Measurements from ENCODE around the gene STX16. TPM values are rescaled to one million over a fixed set of nuclear protein-coding genes. Genes with fewer than 3 reads are reported as not detected.

STX16 gene
- total and polyA plus RNA-seq, 9 of the 15 experiments (the other 6 are each of a cell fraction or from before 2014, with no cell fraction given): 4.4 to 43.5 (median 14.7) TPM

DNA sequence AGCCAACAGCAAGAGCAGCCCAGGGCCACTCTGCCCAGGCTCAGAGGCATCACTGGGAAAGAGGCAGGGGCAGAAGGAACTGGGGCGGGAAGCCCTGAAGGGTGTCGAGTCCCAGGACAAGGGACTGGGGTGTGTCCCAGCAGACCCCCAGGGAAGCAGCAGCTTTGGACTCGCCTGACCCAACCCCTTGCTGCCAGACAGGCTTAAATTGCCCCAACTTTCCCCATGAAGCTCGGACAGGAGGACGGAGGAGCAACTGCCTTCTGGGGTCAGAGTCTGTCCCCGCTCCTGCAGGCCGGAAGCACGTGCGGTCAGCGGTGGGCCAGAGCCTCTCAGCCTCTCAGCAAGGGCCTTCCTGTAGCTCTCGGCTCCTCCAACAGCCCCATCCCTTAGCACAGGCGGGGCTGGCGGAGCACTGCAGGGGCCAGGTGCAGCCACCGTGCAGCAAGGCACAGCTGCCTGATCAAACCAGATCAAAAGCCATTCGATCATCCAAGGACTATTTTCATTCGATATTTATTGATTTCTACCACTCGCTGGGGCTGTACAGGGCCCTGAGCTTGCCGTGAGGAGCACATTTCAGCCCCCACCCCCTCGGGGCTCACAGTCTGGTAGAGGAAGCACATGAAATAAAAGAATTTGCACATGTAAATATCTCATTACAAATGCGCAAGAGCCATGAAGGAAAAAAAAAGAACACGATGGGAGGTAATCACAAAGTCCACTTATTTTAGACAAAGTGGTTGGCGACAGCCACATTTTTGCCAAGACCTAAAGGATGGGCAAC lies 31.8 kb upstream of the STX16 start (continued):
- TF ChIP-seq DACH1 (IDR thresholded peaks at IDR 0.05; ENCODE audit: partially characterized antibody) (no peak), MAX (CRISPR knock-in tag; IDR thresholded peaks at IDR 0.05) (peak; percentile 53; the same call in 1 of the 2 replicates), NR2C2 (CRISPR knock-in tag; IDR thresholded peaks at IDR 0.05) (no peak), NR2C2 (tag; IDR thresholded peaks at IDR 0.05) (no peak)
- TF ChIP-seq, protein P1, sequence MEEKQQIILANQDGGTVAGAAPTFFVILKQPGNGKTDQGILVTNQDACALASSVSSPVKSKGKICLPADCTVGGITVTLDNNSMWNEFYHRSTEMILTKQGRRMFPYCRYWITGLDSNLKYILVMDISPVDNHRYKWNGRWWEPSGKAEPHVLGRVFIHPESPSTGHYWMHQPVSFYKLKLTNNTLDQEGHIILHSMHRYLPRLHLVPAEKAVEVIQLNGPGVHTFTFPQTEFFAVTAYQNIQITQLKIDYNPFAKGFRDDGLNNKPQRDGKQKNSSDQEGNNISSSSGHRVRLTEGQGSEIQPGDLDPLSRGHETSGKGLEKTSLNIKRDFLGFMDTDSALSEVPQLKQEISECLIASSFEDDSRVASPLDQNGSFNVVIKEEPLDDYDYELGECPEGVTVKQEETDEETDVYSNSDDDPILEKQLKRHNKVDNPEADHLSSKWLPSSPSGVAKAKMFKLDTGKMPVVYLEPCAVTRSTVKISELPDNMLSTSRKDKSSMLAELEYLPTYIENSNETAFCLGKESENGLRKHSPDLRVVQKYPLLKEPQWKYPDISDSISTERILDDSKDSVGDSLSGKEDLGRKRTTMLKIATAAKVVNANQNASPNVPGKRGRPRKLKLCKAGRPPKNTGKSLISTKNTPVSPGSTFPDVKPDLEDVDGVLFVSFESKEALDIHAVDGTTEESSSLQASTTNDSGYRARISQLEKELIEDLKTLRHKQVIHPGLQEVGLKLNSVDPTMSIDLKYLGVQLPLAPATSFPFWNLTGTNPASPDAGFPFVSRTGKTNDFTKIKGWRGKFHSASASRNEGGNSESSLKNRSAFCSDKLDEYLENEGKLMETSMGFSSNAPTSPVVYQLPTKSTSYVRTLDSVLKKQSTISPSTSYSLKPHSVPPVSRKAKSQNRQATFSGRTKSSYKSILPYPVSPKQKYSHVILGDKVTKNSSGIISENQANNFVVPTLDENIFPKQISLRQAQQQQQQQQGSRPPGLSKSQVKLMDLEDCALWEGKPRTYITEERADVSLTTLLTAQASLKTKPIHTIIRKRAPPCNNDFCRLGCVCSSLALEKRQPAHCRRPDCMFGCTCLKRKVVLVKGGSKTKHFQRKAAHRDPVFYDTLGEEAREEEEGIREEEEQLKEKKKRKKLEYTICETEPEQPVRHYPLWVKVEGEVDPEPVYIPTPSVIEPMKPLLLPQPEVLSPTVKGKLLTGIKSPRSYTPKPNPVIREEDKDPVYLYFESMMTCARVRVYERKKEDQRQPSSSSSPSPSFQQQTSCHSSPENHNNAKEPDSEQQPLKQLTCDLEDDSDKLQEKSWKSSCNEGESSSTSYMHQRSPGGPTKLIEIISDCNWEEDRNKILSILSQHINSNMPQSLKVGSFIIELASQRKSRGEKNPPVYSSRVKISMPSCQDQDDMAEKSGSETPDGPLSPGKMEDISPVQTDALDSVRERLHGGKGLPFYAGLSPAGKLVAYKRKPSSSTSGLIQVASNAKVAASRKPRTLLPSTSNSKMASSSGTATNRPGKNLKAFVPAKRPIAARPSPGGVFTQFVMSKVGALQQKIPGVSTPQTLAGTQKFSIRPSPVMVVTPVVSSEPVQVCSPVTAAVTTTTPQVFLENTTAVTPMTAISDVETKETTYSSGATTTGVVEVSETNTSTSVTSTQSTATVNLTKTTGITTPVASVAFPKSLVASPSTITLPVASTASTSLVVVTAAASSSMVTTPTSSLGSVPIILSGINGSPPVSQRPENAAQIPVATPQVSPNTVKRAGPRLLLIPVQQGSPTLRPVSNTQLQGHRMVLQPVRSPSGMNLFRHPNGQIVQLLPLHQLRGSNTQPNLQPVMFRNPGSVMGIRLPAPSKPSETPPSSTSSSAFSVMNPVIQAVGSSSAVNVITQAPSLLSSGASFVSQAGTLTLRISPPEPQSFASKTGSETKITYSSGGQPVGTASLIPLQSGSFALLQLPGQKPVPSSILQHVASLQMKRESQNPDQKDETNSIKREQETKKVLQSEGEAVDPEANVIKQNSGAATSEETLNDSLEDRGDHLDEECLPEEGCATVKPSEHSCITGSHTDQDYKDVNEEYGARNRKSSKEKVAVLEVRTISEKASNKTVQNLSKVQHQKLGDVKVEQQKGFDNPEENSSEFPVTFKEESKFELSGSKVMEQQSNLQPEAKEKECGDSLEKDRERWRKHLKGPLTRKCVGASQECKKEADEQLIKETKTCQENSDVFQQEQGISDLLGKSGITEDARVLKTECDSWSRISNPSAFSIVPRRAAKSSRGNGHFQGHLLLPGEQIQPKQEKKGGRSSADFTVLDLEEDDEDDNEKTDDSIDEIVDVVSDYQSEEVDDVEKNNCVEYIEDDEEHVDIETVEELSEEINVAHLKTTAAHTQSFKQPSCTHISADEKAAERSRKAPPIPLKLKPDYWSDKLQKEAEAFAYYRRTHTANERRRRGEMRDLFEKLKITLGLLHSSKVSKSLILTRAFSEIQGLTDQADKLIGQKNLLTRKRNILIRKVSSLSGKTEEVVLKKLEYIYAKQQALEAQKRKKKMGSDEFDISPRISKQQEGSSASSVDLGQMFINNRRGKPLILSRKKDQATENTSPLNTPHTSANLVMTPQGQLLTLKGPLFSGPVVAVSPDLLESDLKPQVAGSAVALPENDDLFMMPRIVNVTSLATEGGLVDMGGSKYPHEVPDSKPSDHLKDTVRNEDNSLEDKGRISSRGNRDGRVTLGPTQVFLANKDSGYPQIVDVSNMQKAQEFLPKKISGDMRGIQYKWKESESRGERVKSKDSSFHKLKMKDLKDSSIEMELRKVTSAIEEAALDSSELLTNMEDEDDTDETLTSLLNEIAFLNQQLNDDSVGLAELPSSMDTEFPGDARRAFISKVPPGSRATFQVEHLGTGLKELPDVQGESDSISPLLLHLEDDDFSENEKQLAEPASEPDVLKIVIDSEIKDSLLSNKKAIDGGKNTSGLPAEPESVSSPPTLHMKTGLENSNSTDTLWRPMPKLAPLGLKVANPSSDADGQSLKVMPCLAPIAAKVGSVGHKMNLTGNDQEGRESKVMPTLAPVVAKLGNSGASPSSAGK (IDR thresholded peaks at IDR 0.05): 0 out of 2 replicates have a peak, but pooled peaks have one; percentile 27
